Measurements from ENCODE around the gene DGUOK. TPM values are rescaled to one million over a fixed set of nuclear protein-coding genes. Genes with fewer than 3 reads are reported as not detected.

DGUOK gene
- total and polyA plus RNA-seq, 10 of the 15 experiments (the other 5 are each of a cell fraction or from before 2014, with no cell fraction given) = 64.4 to 234 (median 91.4) TPM

DNA sequence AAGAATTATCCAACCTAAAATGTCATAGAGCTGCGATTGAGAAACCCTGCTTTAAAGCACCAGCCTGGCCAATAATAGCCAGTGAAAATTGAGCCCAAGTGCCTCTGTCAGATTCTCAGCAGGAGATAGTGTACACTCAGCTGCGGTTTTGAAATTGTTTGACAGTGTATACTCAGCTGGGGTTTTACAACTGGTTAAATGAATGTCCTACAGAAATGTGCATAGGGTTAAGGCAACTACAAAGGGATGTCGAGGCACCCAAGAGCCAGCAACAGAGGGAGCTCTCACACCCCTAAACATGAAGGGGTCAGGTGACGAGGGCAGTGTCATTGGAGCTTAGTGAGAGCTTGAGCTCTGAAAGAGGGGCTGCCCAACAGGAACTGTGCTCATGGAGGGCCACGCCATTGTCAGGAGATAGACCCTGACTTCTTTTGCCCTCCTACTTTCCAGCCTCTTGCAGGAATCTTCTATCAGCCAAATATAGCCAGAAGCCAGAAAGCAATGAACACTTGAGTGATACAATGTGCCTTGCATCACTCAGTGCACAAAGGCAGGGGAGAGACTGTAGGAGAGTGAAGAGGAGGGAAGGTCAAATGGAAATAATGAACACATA, 18.7 kb upstream of the DGUOK start:
- intact Hi-C loops (cut with micrococcal nuclease; ENCODE audit: unreplicated experiment) (loop anchor here (5.0 kb wide), 3 partner anchors 174 to 239 kb away; partner anchors contain the start of gene BOLA3), in situ Hi-C loops (cut with MboI) (no loop called here)
- peak; percentile 38 for FAIRE-seq
- ChIA-PET CTCF (interaction anchor here (0.6 to 5.4 kb wide), 45 partner anchors 9 to 493 kb away, joined by 3 to 78 read pairs (median 5); partner anchors contain the start of genes BOLA3 and STAMBP), SMC1A (ENCODE audit: uncharacterized antibody, unreplicated experiment) (interaction anchor here (0.5 to 5.0 kb wide), 40 partner anchors 9 to 291 kb away, joined by 3 to 45 read pairs (median 4); partner anchors contain the start of genes BOLA3, MTHFD2 and STAMBP), RAD21 (ENCODE audit: unreplicated experiment) (interaction anchor here (0.6 to 2.8 kb wide), 36 partner anchors 9 to 428 kb away, joined by 3 to 52 read pairs (median 5); partner anchors contain the start of genes BOLA3, MOB1A and STAMBP), POLR2A (interaction anchor here (0.5 to 1.5 kb wide), 5 partner anchors 60 to 213 kb away, joined by 3 to 6 read pairs (median 4); no protein-coding TSS in a partner anchor)
- DNase-seq (ENCODE audit: low read depth, low spot score) = peak; percentile 26
- Histone ChIP-seq H3K4me2 (ENCODE audit: control insufficient read depth, insufficient read depth) (no peak overlapping the region), H3K27me3 (replicated peaks in 1 of 2; ENCODE audit: control insufficient read depth in 2 of 2, insufficient read depth in 2 of 2, low read length in 1 of 2) (no peaks in the 10 kb centered on the region), H3K27ac (ENCODE audit: control insufficient read depth, insufficient read depth) (no peak overlapping the region), H3K36me3 (ENCODE audit: control insufficient read depth in 2 of 2, insufficient read depth in 2 of 2, low read length in 1 of 2) (no peaks in the 10 kb centered on the region), H3K9ac (ENCODE audit: control insufficient read depth, insufficient read depth, low read length) (no peak overlapping the region), H3K4me3 (no peak overlapping the region), H3K4me1 (ENCODE audit: control insufficient read depth, insufficient read depth, low read length) (no peaks in the 10 kb centered on the region), H3K79me2 (ENCODE audit: control insufficient read depth, insufficient read depth, low read length) (no peaks in the 10 kb centered on the region), H2AFZ (ENCODE audit: control insufficient read depth, low read depth, low read length) (peak overlapping the region; percentile 71), H3K9me3 (replicated peaks; ENCODE audit: control insufficient read depth, insufficient read depth, low read length) (no peaks in the 10 kb centered on the region), H4K20me1 (ENCODE audit: control insufficient read depth, insufficient read depth) (no peaks in the 10 kb centered on the region)
- no TSS peak for BruUV-seq (replicated peaks)
- peak; percentile 99 for ATAC-seq
- WGBS (ENCODE audit: insufficient coverage, insufficient replicate concordance, low lambda C conversion rate, missing lambda C conversion rate) = 28% methylated on average over 5 of the region's 5 CpGs
- TF ChIP-seq, protein P1, sequence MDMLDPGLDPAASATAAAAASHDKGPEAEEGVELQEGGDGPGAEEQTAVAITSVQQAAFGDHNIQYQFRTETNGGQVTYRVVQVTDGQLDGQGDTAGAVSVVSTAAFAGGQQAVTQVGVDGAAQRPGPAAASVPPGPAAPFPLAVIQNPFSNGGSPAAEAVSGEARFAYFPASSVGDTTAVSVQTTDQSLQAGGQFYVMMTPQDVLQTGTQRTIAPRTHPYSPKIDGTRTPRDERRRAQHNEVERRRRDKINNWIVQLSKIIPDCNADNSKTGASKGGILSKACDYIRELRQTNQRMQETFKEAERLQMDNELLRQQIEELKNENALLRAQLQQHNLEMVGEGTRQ (IDR thresholded peaks at IDR 0.05; ENCODE audit: borderline replicate concordance, low read depth, low read length) = peak; percentile 54; the same call in 1 of the 2 replicates
- no peak for TF ChIP-seq RCOR1 (conservative IDR thresholded peaks at IDR 0.05; ENCODE audit: low read depth, low read length)
- TF ChIP-seq IRF4 (IDR thresholded peaks at IDR 0.05; ENCODE audit: low read depth, low read length) = no peak
- no peak for TF ChIP-seq BACH1 (IDR thresholded peaks at IDR 0.05; ENCODE audit: borderline replicate concordance)
- TF ChIP-seq YY1 (IDR thresholded peaks at IDR 0.05; ENCODE audit: low read depth, low read length) = peak; percentile 70
- TF ChIP-seq SMAD5 (IDR thresholded peaks at IDR 0.05; ENCODE audit: low read depth) = no peak
- TF ChIP-seq SREBF1 (IDR thresholded peaks at IDR 0.05; ENCODE audit: low read length) = no peak
- no peak for TF ChIP-seq SRF (IDR thresholded peaks at IDR 0.05; ENCODE audit: low read depth in 2 of 2, low read length in 2 of 2)
- no peak for TF ChIP-seq FOXK2 (IDR thresholded peaks at IDR 0.05)
- no peak for TF ChIP-seq EZH2 (IDR thresholded peaks at IDR 0.05; ENCODE audit: borderline replicate concordance, control insufficient read depth, low read depth, low read length)
- TF ChIP-seq, protein P2, sequence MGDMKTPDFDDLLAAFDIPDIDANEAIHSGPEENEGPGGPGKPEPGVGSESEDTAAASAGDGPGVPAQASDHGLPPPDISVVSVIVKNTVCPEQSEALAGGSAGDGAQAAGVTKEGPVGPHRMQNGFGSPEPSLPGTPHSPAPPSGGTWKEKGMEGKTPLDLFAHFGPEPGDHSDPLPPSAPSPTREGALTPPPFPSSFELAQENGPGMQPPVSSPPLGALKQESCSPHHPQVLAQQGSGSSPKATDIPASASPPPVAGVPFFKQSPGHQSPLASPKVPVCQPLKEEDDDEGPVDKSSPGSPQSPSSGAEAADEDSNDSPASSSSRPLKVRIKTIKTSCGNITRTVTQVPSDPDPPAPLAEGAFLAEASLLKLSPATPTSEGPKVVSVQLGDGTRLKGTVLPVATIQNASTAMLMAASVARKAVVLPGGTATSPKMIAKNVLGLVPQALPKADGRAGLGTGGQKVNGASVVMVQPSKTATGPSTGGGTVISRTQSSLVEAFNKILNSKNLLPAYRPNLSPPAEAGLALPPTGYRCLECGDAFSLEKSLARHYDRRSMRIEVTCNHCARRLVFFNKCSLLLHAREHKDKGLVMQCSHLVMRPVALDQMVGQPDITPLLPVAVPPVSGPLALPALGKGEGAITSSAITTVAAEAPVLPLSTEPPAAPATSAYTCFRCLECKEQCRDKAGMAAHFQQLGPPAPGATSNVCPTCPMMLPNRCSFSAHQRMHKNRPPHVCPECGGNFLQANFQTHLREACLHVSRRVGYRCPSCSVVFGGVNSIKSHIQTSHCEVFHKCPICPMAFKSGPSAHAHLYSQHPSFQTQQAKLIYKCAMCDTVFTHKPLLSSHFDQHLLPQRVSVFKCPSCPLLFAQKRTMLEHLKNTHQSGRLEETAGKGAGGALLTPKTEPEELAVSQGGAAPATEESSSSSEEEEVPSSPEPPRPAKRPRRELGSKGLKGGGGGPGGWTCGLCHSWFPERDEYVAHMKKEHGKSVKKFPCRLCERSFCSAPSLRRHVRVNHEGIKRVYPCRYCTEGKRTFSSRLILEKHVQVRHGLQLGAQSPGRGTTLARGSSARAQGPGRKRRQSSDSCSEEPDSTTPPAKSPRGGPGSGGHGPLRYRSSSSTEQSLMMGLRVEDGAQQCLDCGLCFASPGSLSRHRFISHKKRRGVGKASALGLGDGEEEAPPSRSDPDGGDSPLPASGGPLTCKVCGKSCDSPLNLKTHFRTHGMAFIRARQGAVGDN (IDR thresholded peaks at IDR 0.05) = no peak
- TF ChIP-seq SMC3 (IDR thresholded peaks at IDR 0.05; ENCODE audit: borderline replicate concordance, low read length) = peak; percentile 84
- TF ChIP-seq GABPA (IDR thresholded peaks at IDR 0.05; ENCODE audit: low read depth) = no peak
- no peak for TF ChIP-seq HCFC1 (IDR thresholded peaks at IDR 0.05; ENCODE audit: low read length)
- TF ChIP-seq, protein P3, sequence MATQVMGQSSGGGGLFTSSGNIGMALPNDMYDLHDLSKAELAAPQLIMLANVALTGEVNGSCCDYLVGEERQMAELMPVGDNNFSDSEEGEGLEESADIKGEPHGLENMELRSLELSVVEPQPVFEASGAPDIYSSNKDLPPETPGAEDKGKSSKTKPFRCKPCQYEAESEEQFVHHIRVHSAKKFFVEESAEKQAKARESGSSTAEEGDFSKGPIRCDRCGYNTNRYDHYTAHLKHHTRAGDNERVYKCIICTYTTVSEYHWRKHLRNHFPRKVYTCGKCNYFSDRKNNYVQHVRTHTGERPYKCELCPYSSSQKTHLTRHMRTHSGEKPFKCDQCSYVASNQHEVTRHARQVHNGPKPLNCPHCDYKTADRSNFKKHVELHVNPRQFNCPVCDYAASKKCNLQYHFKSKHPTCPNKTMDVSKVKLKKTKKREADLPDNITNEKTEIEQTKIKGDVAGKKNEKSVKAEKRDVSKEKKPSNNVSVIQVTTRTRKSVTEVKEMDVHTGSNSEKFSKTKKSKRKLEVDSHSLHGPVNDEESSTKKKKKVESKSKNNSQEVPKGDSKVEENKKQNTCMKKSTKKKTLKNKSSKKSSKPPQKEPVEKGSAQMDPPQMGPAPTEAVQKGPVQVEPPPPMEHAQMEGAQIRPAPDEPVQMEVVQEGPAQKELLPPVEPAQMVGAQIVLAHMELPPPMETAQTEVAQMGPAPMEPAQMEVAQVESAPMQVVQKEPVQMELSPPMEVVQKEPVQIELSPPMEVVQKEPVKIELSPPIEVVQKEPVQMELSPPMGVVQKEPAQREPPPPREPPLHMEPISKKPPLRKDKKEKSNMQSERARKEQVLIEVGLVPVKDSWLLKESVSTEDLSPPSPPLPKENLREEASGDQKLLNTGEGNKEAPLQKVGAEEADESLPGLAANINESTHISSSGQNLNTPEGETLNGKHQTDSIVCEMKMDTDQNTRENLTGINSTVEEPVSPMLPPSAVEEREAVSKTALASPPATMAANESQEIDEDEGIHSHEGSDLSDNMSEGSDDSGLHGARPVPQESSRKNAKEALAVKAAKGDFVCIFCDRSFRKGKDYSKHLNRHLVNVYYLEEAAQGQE (IDR thresholded peaks at IDR 0.05; ENCODE audit: low read depth, low read length) = no peak
- TF ChIP-seq SMAD1 (IDR thresholded peaks at IDR 0.05; ENCODE audit: low read depth, partially characterized antibody) = no peak

Measured in GM12878 (cell line).